ENCODE results near the gene PMPCA.

GRCh38 chr9:136386018-136386417 is 24.4 kb upstream of the PMPCA start:
- TF ChIP-seq, protein P1, sequence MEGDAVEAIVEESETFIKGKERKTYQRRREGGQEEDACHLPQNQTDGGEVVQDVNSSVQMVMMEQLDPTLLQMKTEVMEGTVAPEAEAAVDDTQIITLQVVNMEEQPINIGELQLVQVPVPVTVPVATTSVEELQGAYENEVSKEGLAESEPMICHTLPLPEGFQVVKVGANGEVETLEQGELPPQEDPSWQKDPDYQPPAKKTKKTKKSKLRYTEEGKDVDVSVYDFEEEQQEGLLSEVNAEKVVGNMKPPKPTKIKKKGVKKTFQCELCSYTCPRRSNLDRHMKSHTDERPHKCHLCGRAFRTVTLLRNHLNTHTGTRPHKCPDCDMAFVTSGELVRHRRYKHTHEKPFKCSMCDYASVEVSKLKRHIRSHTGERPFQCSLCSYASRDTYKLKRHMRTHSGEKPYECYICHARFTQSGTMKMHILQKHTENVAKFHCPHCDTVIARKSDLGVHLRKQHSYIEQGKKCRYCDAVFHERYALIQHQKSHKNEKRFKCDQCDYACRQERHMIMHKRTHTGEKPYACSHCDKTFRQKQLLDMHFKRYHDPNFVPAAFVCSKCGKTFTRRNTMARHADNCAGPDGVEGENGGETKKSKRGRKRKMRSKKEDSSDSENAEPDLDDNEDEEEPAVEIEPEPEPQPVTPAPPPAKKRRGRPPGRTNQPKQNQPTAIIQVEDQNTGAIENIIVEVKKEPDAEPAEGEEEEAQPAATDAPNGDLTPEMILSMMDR (IDR thresholded peaks at IDR 0.05; ENCODE audit: low read depth, low read length): no peak
- TF ChIP-seq EZH2phosphoT487 (IDR thresholded peaks at IDR 0.05; ENCODE audit: low read depth): no peak

All from OCI-LY3 (cell line).